Esophagus squamous epithelium (tissue), 5 donors: ENCODE data around the gene PMM1. TPM values are rescaled to one million over a fixed set of nuclear protein-coding genes. Genes with fewer than 3 reads are reported as not detected.
A peak's percentile ranks its signal among the peaks of the same experiment; 100 is the strongest.

Source experiments
- DNase-seq: peaks from one replicate; lab custom pipeline; 2025; lab: John Stamatoyannopoulos, UW
- H3K27ac ChIP-seq, 4 donors: fragments of 200-600 bp; sonication (generic); one replicate each; pipeline ENCODE4 v1.5.1; 2016 to 2019; ENCODE audit warnings: mild to moderate bottlenecking in 1 of 4
- H3K27me3 ChIP-seq, 4 donors: fragments of 200-600 bp; sonication (generic); 1 replicate in 3 of 4; 2 replicates in 1 of 4; pipeline versions ENCODE4 v1.5.1 to v1.6.0; 2017 to 2021; ENCODE audit warnings: antibody characterized with exemption in 1 of 4
- H3K36me3 ChIP-seq, 3 donors: fragments of 200-600 bp; sonication (generic); one replicate each; pipeline ENCODE4 v1.5.1; 2016 to 2019
- H3K4me1 ChIP-seq, 3 donors: fragments of 200-600 bp; sonication (generic); one replicate each; pipeline ENCODE4 v1.5.1; 2017 to 2019
- H3K4me3 ChIP-seq, 4 donors: fragments of 200-600 bp; sonication (generic); 1 replicate in 3 of 4; 2 replicates in 1 of 4; pipeline ENCODE4 v1.5.1; 2016 to 2019; ENCODE audit warnings: mild to moderate bottlenecking in 2 of 4, moderate library complexity in 1 of 4
- H3K9me3 ChIP-seq, 3 donors: fragments of 200-600 bp; sonication (generic); one replicate each; pipeline ENCODE4 v1.5.1; 2016 to 2019
- POLR2A ChIP-seq, 4 donors: fragments of 450-650 bp; IDR thresholded peaks; one replicate each; pipeline ENCODE4 v1.6.1; 2017; ENCODE audit warnings: antibody characterized with exemption in 4 of 4, mild to moderate bottlenecking in 4 of 4, moderate library complexity in 3 of 4
- WGBS, 2 donors: methylation state at CpG; one replicate each; pipeline ENCODE4 v1.1.5; 2018; 5-methylcytosine and 5-hydroxymethylcytosine counted together
- intact Hi-C: fragments of 100-400 bp; cut with DNase I; formaldehyde crosslinking; loops from one replicate; pipeline ENCODE4 v1.15.0; 2022
- total RNA-seq, 4 donors: library from RNA; depleted of rRNA; stranded (reverse); fragments of >200 nt; gene quantifications; one replicate each; pipeline ENCODE4 v1.1.0, GENCODE V29; 2016
- TF ChIP-seq, protein P1 (sequence below), 6 experiments: fragments of 450-650 bp in 4 of 6; fragments of 200-600 bp in 2 of 6; sonication (generic) in 2 of 6; IDR thresholded peaks; one replicate each; pipeline ENCODE4 v1.5.1; 2016 to 2019; ENCODE audit warnings: antibody characterized with exemption in 6 of 6, mild to moderate bottlenecking in 4 of 6, moderate library complexity in 4 of 6
- donor health status: DM: yes; HTN: yes; CAD: no.

PMM1 gene
- total RNA-seq, 4 donors from 2014 or later = 17.9 to 65.2 (median 49.5) TPM

DNA sequence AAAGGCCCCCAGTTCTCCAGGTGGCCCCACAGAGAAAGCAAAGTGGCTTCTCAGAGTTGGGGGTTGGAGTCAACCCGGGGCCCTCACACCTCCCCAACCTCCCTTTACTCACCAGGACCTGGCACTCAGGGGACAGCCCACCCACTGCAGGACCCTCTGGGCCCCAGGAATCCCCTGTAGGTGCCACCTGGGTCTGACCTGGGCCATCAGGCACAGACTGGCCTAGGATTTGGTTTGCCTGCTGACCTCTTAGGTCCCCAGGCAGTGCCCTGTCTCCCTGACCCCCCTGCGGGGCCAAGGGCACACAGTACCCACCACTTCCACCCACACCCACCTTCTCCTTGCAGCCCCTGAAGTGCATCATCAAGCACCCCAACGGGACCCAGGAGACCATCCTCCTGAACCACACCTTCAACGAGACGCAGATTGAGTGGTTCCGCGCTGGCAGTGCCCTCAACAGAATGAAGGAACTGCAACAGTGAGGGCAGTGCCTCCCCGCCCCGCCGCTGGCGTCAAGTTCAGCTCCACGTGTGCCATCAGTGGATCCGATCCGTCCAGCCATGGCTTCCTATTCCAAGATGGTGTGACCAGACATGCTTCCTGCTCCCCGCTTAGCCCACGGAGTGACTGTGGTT is 61.4 kb downstream of the PMM1 start:
- no peak for TF ChIP-seq POLR2A (IDR thresholded peaks at IDR 0.05)
- TF ChIP-seq, protein P1, sequence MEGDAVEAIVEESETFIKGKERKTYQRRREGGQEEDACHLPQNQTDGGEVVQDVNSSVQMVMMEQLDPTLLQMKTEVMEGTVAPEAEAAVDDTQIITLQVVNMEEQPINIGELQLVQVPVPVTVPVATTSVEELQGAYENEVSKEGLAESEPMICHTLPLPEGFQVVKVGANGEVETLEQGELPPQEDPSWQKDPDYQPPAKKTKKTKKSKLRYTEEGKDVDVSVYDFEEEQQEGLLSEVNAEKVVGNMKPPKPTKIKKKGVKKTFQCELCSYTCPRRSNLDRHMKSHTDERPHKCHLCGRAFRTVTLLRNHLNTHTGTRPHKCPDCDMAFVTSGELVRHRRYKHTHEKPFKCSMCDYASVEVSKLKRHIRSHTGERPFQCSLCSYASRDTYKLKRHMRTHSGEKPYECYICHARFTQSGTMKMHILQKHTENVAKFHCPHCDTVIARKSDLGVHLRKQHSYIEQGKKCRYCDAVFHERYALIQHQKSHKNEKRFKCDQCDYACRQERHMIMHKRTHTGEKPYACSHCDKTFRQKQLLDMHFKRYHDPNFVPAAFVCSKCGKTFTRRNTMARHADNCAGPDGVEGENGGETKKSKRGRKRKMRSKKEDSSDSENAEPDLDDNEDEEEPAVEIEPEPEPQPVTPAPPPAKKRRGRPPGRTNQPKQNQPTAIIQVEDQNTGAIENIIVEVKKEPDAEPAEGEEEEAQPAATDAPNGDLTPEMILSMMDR (IDR thresholded peaks at IDR 0.05) = no peak
- H3K36me3 ChIP-seq = peaks cover 34 to 100% (median 43%) of the 10 kb centered on the region in 3 donors
- H3K27ac ChIP-seq = peak overlapping the region in 1 of 4 donors; percentile 21
- H3K9me3 ChIP-seq = no peaks in the 10 kb centered on the region
- intact Hi-C loops = no loop called here
- H3K4me3 ChIP-seq = no peak overlapping the region
- no peaks in the 10 kb centered on the region for H3K27me3 ChIP-seq
- 63 to 78% methylated on average over 4 to 14 of the region's 16 CpGs for WGBS, 2 donors
- DNase-seq = no peak
- peaks cover 14 to 46% (median 30%) of the 10 kb centered on the region in 3 donors for H3K4me1 ChIP-seq

Other genes with a start within 250 kb of the PMM1 start
- 10 to 100 TPM in 2 of 4 donors, 1 to 10 TPM in 2; 3.0 to 17.4 (median 9.7) TPM for gene TEF, start 207.9 kb downstream of the PMM1 start, total RNA-seq
- gene TOB2, start 143.0 kb downstream of the PMM1 start, total RNA-seq = 10 to 100 TPM; 15.7 to 30.5 (median 21.0) TPM
- gene PHF5A, start 121.1 kb downstream of the PMM1 start, total RNA-seq = 10 to 100 TPM; 21.5 to 47.3 (median 41.5) TPM
- 10 to 100 TPM; 83.7 to 90.4 (median 87.0) TPM for gene ACO2, start 120.7 kb downstream of the PMM1 start, total RNA-seq
- gene POLR3H, start 45.4 kb downstream of the PMM1 start, total RNA-seq = 10 to 100 TPM; 13.7 to 23.3 (median 16.1) TPM
- gene CSDC2, start 28.8 kb downstream of the PMM1 start, total RNA-seq = 1 to 10 TPM in 2 of 4 donors, under 1 TPM in 2; 0.19 to 2.7 (median 0.73) TPM
- 10 to 100 TPM; 22.1 to 34.9 (median 28.4) TPM for gene DESI1, start 31.2 kb upstream of the PMM1 start, total RNA-seq
- gene XRCC6, start 31.5 kb upstream of the PMM1 start, total RNA-seq = 100 to 1,000 TPM; 161 to 295 (median 222) TPM
- 100 to 1,000 TPM in 2 of 4 donors, 10 to 100 TPM in 2; 71.0 to 128 (median 106) TPM for gene SNU13, start 99.0 kb upstream of the PMM1 start, total RNA-seq
- gene MEI1, start 109.7 kb upstream of the PMM1 start, total RNA-seq = 1 to 10 TPM in 1 of 4 donors, under 1 TPM in 3; 0.09 to 1.3 (median 0.52) TPM
- 1 to 10 TPM; 5.1 to 9.0 (median 7.2) TPM for gene CCDC134, start 210.8 kb upstream of the PMM1 start, total RNA-seq
- gene SREBF2, start 243.3 kb upstream of the PMM1 start, total RNA-seq = 100 to 1,000 TPM in 2 of 4 donors, 10 to 100 TPM in 2; 72.8 to 138 (median 98.6) TPM